GM21423 (cell line): ENCODE measurements around the gene GRN.
"Not testable (repeated sequence)": the region's sequence is repeated elsewhere in the genome, so short reads cannot be mapped to it uniquely, and the experiment has no call there.

Experiments used
- ATAC-seq: cut with Tn5 transposase; IDR thresholded peaks from one replicate; pipeline ENCODE4 v1.9.1; 2021; ENCODE audit warnings: mild to moderate bottlenecking, moderate library complexity; ENCODE audit not compliant: unreplicated experiment

The GRN gene

GRCh38 chr17:44360144-44360533 lies 15.0 kb downstream of the GRN start:
- no peak for ATAC-seq

GRCh38 chr17:44360826-44361225 lies 15.7 kb downstream of the GRN start:
- no peak for ATAC-seq

DNA sequence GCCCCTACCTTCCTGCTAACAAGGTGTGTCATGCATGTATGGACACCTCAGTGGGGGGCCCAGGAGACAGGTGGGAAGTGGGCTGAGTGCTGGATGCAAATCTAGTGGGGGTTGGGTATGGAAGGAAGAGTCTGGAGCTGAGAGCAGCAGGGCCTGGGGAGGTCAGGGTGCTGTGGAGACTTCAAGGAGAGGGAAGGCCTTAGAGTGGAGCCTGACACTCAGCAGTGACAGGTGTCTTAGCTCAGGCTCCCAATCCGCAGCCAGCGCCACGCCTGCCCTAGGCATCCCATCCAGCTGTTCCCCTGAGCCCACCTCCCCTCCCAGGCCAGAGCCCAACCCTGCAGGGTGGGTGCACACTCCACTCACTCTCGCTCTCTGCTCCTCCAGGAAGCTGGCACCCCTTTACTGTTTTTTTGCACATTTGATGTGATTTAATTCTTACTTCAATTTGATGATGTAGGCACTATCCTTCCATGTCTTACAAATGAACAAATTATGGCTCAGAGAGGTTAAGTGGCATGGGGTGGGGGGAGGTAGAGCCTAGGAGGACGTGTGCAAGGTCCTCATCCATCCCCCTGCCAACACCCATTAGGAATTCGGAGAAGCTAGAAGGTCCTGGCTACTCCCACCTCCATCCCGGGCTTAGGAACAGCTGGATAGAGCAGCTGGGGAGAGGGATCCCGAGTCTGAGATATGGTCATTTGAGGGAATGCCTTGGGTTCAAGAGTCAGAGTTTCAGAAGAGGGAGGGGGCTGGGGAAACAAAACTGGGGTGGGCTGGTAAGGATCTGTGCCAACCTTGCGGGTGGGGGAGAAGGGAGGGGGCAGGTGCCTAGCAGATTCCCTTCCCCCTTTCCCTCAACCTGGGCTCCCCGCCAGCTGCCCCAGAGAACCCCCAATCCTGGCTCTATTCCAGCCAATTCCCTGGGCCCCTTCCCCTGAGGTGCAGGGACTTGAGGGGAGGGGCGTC lies 16.5 kb downstream of the GRN start:
- ATAC-seq: no peak

- ATAC-seq: no peak
These were observed 17.4 kb downstream of the GRN start for GRCh38 chr17:44362459-44362948.

DNA sequence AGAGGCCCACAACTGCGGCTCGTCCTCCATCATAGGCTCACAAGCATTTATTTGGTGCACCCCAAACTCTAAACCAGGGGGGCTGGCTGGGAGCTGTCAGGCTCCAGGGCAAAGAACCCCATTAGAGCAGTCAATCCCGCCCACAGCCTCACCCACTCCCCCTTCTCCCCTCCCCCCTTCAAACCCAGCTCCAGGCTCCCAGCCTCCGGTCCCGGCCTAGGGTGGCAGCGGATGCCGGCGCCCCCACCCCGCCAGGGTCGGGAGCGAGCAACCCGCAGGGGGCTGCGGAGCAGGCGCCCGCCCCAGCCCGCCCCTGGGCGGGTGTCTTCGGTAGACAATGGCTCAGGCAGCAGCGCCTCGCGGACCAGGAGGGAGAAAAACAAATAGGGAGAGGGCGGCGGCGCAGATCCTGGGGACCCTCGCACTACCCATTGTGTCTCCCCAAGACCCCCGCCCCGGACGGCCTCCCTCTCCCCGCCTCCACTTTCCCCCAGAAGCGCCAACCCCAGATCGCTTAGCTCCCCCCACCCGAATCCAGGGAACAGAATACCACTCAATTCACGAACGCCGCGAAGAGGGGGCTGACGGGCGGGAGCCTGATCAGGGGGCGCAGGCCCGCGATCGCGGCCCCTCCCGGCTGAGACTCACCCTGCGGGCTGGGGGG lies 18.0 kb downstream of the GRN start:
- ATAC-seq: no peak

- ATAC-seq: no peak
These were observed 18.6 kb downstream of the GRN start, which contains the start of gene FAM171A2 for GRCh38 chr17:44363613-44364159. TSS of gene FAM171A2 (minus strand) at chr17:44363853. CDS start at chr17:44363714, 139 bp downstream.

DNA sequence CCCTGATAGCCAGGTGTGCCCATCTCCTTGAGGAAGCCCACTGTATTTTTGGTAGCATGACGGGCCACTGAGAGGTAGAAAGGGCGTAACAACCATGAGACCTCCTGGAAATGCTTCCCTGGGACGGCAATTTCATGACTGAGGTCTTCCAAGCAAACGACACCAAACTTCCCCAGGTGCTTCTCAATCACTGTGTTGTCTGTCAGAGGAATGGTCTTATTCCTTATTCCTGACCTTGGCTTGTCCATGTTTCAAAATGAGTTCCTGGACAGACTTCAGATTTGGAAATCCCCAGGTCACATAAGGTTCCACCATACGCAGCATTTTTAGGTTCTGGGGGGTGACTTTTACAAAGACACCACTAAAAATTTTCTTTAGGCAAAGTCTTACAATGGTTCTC lies 19.9 kb downstream of the GRN start:
- ATAC-seq: not testable (repeated sequence)

GRCh38 chr17:44367231-44367979 lies 22.3 kb downstream of the GRN start:
- ATAC-seq: no peak

- ATAC-seq: not testable (repeated sequence)
These were observed 23.5 kb downstream of the GRN start for GRCh38 chr17:44368391-44369243.

GRCh38 chr17:44369414-44370023 lies 24.4 kb downstream of the GRN start:
- not testable (repeated sequence) for ATAC-seq

DNA sequence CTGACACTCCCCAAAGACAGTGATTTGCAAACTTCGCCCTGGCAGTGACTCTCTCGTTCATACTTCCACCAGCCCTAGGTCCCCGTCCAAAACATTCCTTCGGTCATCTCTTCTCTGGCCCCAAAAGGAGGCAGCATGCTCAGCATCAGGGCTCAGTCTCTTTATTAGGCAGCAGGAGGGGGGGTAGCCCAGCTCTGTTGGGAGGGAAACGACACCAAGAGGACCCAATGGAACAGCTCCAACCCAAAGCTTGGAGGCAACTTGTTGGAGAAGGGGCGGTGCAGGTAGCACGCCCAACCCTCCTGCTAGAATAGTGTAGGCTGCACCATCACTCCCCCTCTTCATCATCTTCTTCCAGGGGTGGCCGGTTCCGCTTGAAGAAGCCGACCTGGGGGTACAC lies 26.9 kb downstream of the GRN start:
- ATAC-seq: no peak

- no peak for ATAC-seq
These were observed 29.4 kb downstream of the GRN start for GRCh38 chr17:44374306-44375195.

DNA sequence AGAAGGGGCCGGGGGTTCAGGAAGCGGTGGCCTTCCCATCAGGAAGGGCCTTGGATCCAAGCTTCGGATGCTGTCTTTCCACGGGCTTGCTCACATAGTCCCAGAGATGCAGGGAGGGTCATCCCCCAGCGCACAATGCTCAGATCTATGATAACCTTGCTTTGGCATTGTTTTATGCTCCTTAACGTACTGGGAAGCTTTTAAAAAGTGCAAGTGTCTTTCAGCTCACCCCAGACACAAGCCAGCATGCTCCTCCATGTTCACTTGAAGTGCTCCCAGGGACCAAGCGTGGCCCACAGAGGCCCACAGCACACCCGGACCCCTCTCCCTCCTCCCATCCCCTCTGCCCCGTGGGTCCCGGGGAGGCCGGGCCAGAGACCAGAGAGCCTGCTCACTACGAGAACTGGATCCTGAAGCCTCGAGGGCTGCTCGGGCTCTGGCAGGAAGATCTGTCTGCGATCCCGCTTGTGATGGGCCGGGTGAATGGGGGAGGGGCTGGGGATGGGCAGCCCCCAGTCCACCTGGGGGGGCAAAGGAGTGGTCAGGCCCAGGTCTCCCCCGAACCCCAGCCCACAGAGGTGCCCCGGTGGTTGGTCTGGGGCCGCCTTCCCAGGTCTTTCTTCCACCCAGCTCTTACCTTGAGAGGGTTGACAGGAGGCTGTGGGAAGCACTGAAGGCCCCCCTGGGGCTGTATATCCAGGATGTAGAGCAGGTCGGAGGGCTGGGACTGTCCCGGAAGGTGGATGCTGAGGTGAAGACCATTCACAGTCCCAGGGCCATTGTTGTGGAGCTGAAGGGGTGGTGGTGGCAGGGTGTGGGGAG lies 30.3 kb downstream of the GRN start:
- ATAC-seq: no peak

GRCh38 chr17:44376124-44376523 lies 31.0 kb downstream of the GRN start:
- no peak for ATAC-seq

DNA sequence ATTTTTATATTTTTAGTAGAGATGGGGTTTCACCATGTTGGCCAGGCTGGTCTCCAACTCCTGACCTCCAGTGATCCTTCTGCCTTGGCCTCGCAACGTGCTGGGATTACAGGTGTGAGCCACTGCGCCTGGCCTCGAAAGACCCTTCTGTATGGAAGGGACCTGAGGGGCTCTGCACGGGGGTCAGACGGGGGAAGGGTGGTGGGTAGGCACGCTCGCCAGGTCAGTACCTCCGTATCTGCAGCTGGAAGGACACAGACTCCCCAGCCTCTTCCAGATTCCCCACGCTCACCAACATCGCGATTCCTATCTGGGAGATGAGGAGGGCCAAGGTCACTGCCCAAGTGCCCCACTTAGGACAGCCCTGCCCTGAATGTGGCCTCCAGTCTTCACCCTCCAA lies 31.7 kb downstream of the GRN start:
- ATAC-seq: no peak

GRCh38 chr17:44378171-44378705 lies 33.1 kb downstream of the GRN start:
- ATAC-seq: no peak

DNA sequence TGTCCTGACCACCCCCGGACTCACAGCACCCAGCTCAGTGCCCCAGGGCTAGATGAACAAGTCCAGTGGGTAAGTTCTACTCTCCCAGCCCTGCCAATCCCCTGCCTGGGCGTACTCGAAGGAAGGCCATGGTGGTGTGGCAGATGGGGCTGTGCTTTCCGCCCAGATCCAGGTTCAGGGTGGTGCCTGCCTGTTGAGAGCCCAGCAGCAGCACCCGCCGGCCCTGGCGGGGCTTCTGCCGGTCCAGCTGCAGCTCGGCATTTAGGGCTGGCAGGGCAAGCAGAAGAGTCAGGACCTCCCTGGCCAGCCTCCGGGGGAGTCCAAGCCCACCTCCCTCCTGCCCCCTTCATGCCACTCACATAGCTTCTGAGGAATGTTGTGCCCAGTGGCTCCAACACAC lies 34.8 kb downstream of the GRN start:
- ATAC-seq: no peak
